Right atrium auricular region (tissue), 2 donors: ENCODE results near the gene SLC12A6. TPM values are rescaled to one million over a fixed set of nuclear protein-coding genes. Genes with fewer than 3 reads are reported as not detected.
"Not testable (repeated sequence)": the region's sequence is repeated elsewhere in the genome, so short reads cannot be mapped to it uniquely, and the experiment has no call there.

Experiments
- DNase-seq: peaks from one replicate; pipeline ENCODE4 v3.0.0-alpha.2; 2019; ENCODE audit warnings: low spot score
- H3K27ac ChIP-seq, 2 donors: fragments of 200-600 bp; sonication (generic); 1 replicate in 1 of 2; 2 replicates in 1 of 2; pipeline ENCODE4 v1.5.1; 2016 to 2019
- H3K27me3 ChIP-seq, 2 donors: fragments of 200-600 bp; sonication (generic); one replicate each; pipeline versions ENCODE4 v1.5.1 to v1.6.0; 2017 to 2019
- H3K36me3 ChIP-seq: fragments of 200-600 bp; sonication (generic); one replicate; pipeline ENCODE4 v1.5.1; 2016
- H3K4me1 ChIP-seq, 2 donors: fragments of 200-600 bp; sonication (generic); one replicate each; pipeline versions ENCODE4 v1.5.1 to v1.6.0; 2017 to 2019
- H3K4me3 ChIP-seq, 2 donors: fragments of 200-600 bp; sonication (generic); 1 replicate in 1 of 2; 2 replicates in 1 of 2; pipeline ENCODE4 v1.5.1; 2017 to 2019; ENCODE audit warnings: mild to moderate bottlenecking in 1 of 2, moderate library complexity in 1 of 2
- H3K9me3 ChIP-seq, 2 donors: fragments of 200-600 bp; sonication (generic); one replicate each; pipeline ENCODE4 v1.5.1; 2019
- total RNA-seq, 2 donors: library from RNA; depleted of rRNA; stranded (reverse); fragments of >200 nt; gene quantifications; one replicate each; pipeline ENCODE4 v1.1.0, GENCODE V29; 2016
- TF ChIP-seq, protein P1 (sequence below), 2 donors: fragments of 200-600 bp; sonication (generic); IDR thresholded peaks; one replicate each; pipeline ENCODE4 v1.5.1; 2019; ENCODE audit warnings: antibody characterized with exemption in 2 of 2

SLC12A6 gene
- 10 to 100 TPM; 21.1 to 21.6 TPM for total RNA-seq

DNA sequence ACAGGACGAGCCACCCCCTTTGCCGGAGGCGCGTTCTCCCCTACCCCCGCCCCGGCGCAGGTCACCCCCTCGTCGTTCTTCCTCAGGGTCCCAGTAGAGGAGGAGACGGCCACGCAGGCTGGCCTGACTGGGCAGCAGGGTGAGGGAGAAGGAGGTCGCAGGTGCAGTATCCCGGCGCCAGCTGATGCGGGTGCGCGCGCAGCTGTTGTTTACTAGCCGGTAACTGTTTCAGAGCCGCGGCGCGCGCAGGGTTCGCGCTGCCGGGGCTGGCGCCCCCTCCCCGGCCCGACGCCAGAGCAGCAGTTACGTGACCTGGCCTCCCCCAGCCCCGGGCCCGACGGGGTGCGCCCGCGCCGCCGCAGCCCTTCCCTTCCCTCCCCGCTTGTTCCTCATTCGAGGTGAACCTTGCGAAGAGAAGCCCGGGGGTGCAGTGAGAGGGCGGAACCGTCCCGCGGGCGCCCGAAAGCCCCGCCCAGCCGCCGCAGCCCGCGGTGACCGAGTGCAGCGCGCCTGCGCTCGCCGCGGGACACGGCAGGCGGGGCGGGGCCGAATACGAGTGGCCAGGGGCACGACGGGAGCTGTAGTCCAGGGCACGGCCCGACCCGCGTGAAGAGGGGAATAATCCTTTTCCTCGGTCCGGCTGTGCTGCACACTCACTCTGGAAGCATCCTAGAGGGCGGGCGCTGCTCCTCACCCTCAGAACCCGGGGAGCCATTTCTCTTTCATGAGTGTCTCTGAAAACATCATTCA, at the start of gene SLC12A6:
Gene SLC12A6 (minus strand): TSS at position 225 of the 750 bp plus-strand sequence. CDS start 1,101 bp downstream, outside the sequence.
- H3K4me3 ChIP-seq: peak within 1 kb of the TSS; percentile 79 to 90
- no peaks in the 10 kb centered on the region for H3K27me3 ChIP-seq
- TF ChIP-seq, protein P1, sequence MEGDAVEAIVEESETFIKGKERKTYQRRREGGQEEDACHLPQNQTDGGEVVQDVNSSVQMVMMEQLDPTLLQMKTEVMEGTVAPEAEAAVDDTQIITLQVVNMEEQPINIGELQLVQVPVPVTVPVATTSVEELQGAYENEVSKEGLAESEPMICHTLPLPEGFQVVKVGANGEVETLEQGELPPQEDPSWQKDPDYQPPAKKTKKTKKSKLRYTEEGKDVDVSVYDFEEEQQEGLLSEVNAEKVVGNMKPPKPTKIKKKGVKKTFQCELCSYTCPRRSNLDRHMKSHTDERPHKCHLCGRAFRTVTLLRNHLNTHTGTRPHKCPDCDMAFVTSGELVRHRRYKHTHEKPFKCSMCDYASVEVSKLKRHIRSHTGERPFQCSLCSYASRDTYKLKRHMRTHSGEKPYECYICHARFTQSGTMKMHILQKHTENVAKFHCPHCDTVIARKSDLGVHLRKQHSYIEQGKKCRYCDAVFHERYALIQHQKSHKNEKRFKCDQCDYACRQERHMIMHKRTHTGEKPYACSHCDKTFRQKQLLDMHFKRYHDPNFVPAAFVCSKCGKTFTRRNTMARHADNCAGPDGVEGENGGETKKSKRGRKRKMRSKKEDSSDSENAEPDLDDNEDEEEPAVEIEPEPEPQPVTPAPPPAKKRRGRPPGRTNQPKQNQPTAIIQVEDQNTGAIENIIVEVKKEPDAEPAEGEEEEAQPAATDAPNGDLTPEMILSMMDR (IDR thresholded peaks at IDR 0.05): no peak
- no peaks in the 10 kb centered on the region for H3K9me3 ChIP-seq
- H3K36me3 ChIP-seq: peaks cover 12% of the 10 kb centered on the region
- peak; percentile 87 for DNase-seq
- H3K27ac ChIP-seq: peak within 1 kb of the TSS; percentile 94
- H3K4me1 ChIP-seq: peaks cover 0 to 52% of the 10 kb centered on the region in 2 donors

DNA sequence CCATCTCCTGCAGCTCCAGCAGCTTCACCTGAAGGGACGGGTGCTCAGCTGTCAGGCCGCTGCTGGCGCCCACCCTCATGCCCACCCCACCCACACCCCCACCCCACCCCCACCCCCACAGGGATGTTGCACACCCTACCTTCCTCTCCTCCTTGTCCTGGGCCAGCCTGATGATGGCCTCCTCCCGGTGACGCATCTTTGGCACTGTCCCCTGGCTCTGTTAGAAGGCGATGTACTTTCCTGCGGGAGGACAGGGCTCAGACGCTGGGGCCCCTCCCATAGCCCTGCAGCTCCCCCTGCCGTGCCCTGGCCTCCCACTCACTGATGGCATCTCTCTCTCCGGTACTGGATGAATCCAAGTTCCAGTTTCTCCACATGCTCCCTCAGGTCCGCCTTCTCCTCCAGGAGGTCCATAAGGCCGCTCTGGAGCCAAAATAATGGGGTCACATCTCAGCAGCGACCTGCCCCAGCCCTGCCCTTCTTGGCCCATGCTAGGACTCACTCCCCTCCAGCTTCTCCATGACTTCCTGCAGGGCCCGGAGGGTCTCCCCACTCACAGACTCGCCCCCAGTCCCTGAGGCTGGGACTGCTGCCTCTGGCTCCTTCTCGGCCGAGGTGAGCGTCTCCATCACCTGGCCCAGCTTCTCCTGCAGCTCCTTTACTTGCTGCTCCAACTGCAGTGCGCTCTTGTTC, 44.4 kb upstream of the SLC12A6 start:
- not testable (repeated sequence) for H3K27ac ChIP-seq, H3K36me3 ChIP-seq, DNase-seq, H3K4me1 ChIP-seq, H3K27me3 ChIP-seq, H3K4me3 ChIP-seq, H3K9me3 ChIP-seq

DNA sequence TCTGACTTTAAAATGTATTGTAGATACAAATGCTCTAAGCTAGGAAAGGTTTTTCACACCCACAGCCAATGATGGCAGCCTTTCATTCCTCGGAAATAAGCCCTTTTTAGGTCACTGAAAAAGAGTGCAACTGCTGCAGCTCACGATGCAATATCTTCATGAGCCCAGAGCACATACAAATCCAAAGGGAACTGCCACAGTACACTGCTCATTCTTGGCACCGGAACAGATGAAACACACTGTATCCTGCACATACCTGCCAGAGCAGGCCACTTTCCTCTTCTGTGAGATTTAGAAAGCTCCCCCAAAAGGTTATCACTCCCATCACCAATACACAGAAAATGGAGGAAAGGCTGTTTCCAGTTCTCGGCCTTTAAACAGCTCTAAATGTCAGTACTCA, 42.9 kb upstream of the SLC12A6 start:
- DNase-seq: peak; percentile 18
- H3K36me3 ChIP-seq, H3K27ac ChIP-seq, H3K4me3 ChIP-seq, H3K4me1 ChIP-seq, H3K9me3 ChIP-seq, H3K27me3 ChIP-seq: not testable (repeated sequence)

DNA sequence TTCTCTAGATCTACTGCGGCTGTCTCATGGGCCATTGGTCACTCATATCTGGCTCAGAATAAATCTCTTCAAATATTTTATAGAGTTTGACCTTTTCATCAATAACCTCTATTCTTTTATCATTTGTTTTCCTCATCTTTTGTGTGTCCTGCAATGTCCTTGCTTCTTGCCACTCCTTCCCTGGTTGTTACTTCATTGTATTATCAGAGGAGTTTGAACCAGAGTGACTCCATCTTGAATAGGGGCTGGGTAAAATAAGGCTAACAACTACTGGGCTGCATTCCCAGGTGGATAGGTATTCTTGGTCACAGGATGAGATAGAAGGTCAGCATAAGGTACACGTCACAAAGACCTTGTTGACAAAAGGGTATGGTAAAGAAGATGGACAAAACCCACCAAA, 39.3 kb upstream of the SLC12A6 start:
- TF ChIP-seq, protein P1 (IDR thresholded peaks at IDR 0.05): no peak
- DNase-seq: no peak
- no peaks in the 10 kb centered on the region for H3K4me1 ChIP-seq
- no peak overlapping the region for H3K27ac ChIP-seq
- no peak overlapping the region for H3K4me3 ChIP-seq
- H3K27me3 ChIP-seq: no peaks in the 10 kb centered on the region
- H3K36me3 ChIP-seq: no peaks in the 10 kb centered on the region
- no peaks in the 10 kb centered on the region for H3K9me3 ChIP-seq

DNA sequence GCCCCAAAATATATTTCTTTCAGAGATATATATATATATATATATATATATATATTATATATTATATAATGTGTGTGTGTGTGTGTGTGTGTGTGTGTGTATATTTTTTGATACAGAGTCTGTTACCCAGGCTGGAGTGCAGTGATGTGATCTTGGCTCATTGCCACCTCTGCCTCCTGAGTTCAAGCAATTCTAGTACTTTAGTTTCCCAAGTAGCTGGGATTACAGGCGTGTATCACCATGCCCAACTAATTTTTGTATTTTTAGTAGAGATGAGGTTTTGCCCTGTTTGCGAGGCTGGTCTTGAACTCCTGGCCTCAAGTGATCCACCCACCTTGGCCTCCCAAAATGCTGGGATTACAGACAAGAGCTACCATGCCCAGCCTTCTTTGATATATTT, 38.0 kb upstream of the SLC12A6 start:
- H3K27ac ChIP-seq, H3K27me3 ChIP-seq, H3K4me1 ChIP-seq, H3K9me3 ChIP-seq, DNase-seq, H3K36me3 ChIP-seq, H3K4me3 ChIP-seq: not testable (repeated sequence)

DNA sequence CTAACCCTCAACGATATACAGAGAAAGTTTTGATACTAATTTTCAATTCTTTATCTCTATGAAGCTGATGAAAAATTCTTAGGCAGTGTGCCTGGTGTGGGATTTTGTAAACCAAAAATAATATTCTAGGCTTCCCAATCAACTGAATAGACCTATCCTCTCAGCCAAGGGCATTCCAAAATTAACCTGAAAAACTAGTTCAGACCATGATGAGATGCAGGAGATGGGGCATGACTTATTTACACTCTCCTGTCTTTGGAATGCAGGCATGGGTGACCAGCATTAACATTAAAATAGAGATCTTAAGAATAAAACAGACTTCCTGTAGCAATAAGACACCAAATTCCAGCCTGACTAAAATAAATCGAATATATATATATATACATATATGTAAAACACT, 37.2 kb upstream of the SLC12A6 start:
- DNase-seq: no peak
- Histone ChIP-seq H3K4me3 (no peak overlapping the region), H3K4me1 (no peaks in the 10 kb centered on the region), H3K36me3 (no peaks in the 10 kb centered on the region), H3K27ac (no peak overlapping the region), H3K27me3 (no peaks in the 10 kb centered on the region), H3K9me3 (no peaks in the 10 kb centered on the region)
- TF ChIP-seq, protein P1 (IDR thresholded peaks at IDR 0.05): no peak

DNA sequence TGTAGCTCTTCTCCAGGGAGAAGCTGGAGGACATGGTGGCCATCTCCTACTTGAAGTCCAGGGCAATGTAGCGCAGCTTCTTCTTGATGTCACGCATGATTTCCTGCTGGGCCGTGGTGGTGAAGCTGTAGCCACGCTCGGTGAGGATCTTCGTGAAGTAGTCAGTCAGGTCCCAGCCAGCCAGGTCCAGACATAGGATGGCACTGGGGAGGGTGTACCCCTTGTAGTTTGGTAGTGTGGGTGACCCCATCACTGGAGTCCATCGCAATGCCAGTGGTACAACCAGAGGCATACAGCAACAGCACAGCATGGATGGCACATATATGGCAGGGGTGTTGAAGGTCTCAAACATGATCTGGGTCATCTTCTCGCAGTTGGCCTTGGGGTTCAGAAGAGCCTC, 36.4 kb upstream of the SLC12A6 start:
- Histone ChIP-seq H3K27ac (no peak overlapping the region), H3K4me3 (no peak overlapping the region), H3K36me3 (no peaks in the 10 kb centered on the region), H3K27me3 (no peaks in the 10 kb centered on the region), H3K4me1 (no peaks in the 10 kb centered on the region), H3K9me3 (no peaks in the 10 kb centered on the region)
- no peak for DNase-seq
- TF ChIP-seq, protein P1 (IDR thresholded peaks at IDR 0.05): no peak
